GM12878 (cell line): ENCODE data around the gene FRK. TPM values are rescaled to one million over a fixed set of nuclear protein-coding genes. Genes with fewer than 3 reads are reported as not detected.

Experiments
- BMI1 ChIP-seq: fragments of 450-650 bp; IDR thresholded peaks from 2 replicates; pipeline ENCODE4 v1.6.1; 2016; ENCODE audit warnings: mild to moderate bottlenecking, moderate library complexity, borderline replicate concordance
- DPF2 ChIP-seq: fragments of 450-650 bp; IDR thresholded peaks from 2 replicates; pipeline ENCODE4 v1.6.1; 2017; ENCODE audit warnings: mild to moderate bottlenecking
- FOS ChIP-seq: IDR thresholded peaks from 3 replicates; pipeline ENCODE4 v1.6.1; 2011; ENCODE audit warnings: borderline replicate concordance; ENCODE audit not compliant: insufficient read length; ENCODE audit errors: extremely low read depth
- GATAD2B ChIP-seq: fragments of 450-650 bp; conservative IDR thresholded peaks from 2 replicates; pipeline ENCODE4 v1.6.1; 2017; ENCODE audit warnings: low read depth, mild to moderate bottlenecking, moderate library complexity
- IKZF2 ChIP-seq, 2 experiments: fragments of 450-650 bp; IDR thresholded peaks; 2 replicates each; pipeline ENCODE4 v1.6.1; 2017; ENCODE audit warnings: mild to moderate bottlenecking in 2 of 2, moderate library complexity in 2 of 2
- NBN ChIP-seq: fragments of 450-650 bp; IDR thresholded peaks from 2 replicates; pipeline ENCODE4 v1.6.1; 2016
- NFYA ChIP-seq: IDR thresholded peaks from 2 replicates; pipeline ENCODE4 v1.6.1; 2011; ENCODE audit warnings: low read depth, mild to moderate bottlenecking, low read length, improper control_type of control experiment, borderline replicate concordance
- NR2C2 ChIP-seq: IDR thresholded peaks from 2 replicates; pipeline ENCODE4 v1.6.1; 2011; ENCODE audit warnings: borderline replicate concordance, low read depth; ENCODE audit not compliant: control insufficient read depth, insufficient read length
- NRF1 ChIP-seq: conservative IDR thresholded peaks from 2 replicates; pipeline ENCODE4 v1.6.1; 2011; ENCODE audit warnings: mild to moderate bottlenecking, low read depth, low read length, improper control_type of control experiment
- POLR2AphosphoS2 ChIP-seq: IDR thresholded peaks from 2 replicates; pipeline ENCODE4 v1.6.1; 2011; ENCODE audit warnings: low read depth, mild to moderate bottlenecking, low read length, improper control_type of control experiment, moderate library complexity
- POLR2AphosphoS5 ChIP-seq: IDR thresholded peaks from 2 replicates; pipeline ENCODE4 v1.6.1; 2011; ENCODE audit warnings: mild to moderate bottlenecking, low read length, inconsistent platforms
- RAD21 ChIP-seq: IDR thresholded peaks from 2 replicates; pipeline ENCODE4 v1.6.1; 2011; ENCODE audit warnings: mild to moderate bottlenecking, low read depth, low read length, moderate library complexity; ENCODE audit not compliant: insufficient read depth
- RCOR1 ChIP-seq: conservative IDR thresholded peaks from 2 replicates; pipeline ENCODE4 v1.6.1; 2012; ENCODE audit warnings: low read depth, low read length, improper control_type of control experiment
- RFX5 ChIP-seq: IDR thresholded peaks from 2 replicates; pipeline ENCODE4 v1.6.1; 2011; ENCODE audit warnings: low read depth, low read length, improper control_type of control experiment
- SPI1 ChIP-seq: IDR thresholded peaks from 2 replicates; pipeline ENCODE4 v1.6.1; 2011; ENCODE audit warnings: low read depth, mild to moderate bottlenecking, low read length, moderate library complexity, borderline replicate concordance; ENCODE audit not compliant: insufficient read depth
- TARDBP ChIP-seq: IDR thresholded peaks from 2 replicates; pipeline ENCODE4 v1.6.1; 2016; ENCODE audit warnings: borderline replicate concordance
- ZNF274 ChIP-seq: IDR thresholded peaks from one replicate; pipeline ENCODE4 v1.8.0; 2011; ENCODE audit not compliant: insufficient read length, insufficient read depth
- polyA plus RNA-seq, 11 experiments: library from polyadenylated mRNA; depleted of rRNA in 4 of 11; unstranded in 6 of 11; stranded (reverse) in 5 of 11; fragments of >200 nt; fragmentation: Nextera tagmentation in 4 of 11; fragmentation: Illumina TruSeq in 1 of 11; extraction: Ambion mirVana in 4 of 11; extraction: Trizol in 1 of 11; gene quantifications; 1 replicate in 1 of 11; 2 replicates in 10 of 11; pipeline versions ENCODE4 v1.2.1 to v1.2.3, GENCODE V29; 2011 to 2016; ENCODE audit warnings: inconsistent platforms in 2 of 11, missing spikeins in 2 of 11, low read depth in 1 of 11
- total RNA-seq, 4 experiments: library from RNA; depleted of rRNA in 3 of 4; stranded (reverse); fragments of >200 nt in 3 of 4; fragmentation: Illumina TruSeq in 1 of 4; extraction: Trizol in 1 of 4; gene quantifications; 2 replicates each; pipeline versions ENCODE4 v1.2.1 to v1.2.3, GENCODE V29; 2013 to 2021
- TF ChIP-seq, protein P1 (sequence below): IDR thresholded peaks from 2 replicates; pipeline ENCODE4 v1.6.1; 2011; ENCODE audit warnings: borderline replicate concordance, low read depth, mild to moderate bottlenecking, moderate library complexity, low read length; ENCODE audit not compliant: insufficient read depth, poor library complexity, severe bottlenecking
- TF ChIP-seq, protein P2 (sequence below): IDR thresholded peaks from 2 replicates; pipeline ENCODE4 v1.6.1; 2011; ENCODE audit warnings: mild to moderate bottlenecking, low read depth, low read length, moderate library complexity; ENCODE audit not compliant: insufficient replicate concordance
- TF ChIP-seq, protein P3 (sequence below): fragments of 450-650 bp; IDR thresholded peaks from 2 replicates; pipeline ENCODE4 v1.6.1; 2017; ENCODE audit warnings: low read depth, mild to moderate bottlenecking, moderate library complexity
- TF ChIP-seq, protein P4 (sequence below): fragments of 450-650 bp; IDR thresholded peaks from 2 replicates; pipeline ENCODE4 v1.6.1; 2017; ENCODE audit warnings: mild to moderate bottlenecking, moderate library complexity

The FRK gene
- total and polyA plus RNA-seq, 10 of the 15 experiments (the other 5 are each of a cell fraction or from before 2014, with no cell fraction given), result 0.29 to 2.4 (median 1.2) TPM

DNA sequence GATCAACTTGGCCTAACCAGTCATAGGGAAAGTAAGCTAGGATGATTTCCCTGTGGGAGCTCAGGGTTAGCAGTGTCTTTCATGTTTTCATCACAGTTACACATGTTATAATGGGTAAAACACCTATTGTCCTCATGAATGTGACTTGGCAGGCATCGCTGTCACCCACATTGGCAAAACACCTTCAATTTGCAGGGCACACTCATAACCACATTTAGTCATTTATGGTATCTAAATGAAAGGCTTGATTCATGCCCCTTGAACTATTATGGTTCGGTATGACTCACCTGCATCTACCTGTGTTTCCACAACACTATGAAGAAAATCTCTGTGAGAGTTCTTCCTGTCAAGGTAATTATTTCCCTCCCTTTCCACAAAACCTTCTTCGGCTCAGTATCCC, 49.2 kb downstream of the FRK start (continued):
- TF ChIP-seq NR2C2 (no peak), RFX5 (no peak), POLR2AphosphoS2 (no peak), TARDBP (no peak), NFYA (no peak), IKZF2 (IDR thresholded peaks at IDR 0.05) (peak; percentile 88 to 94), NRF1 (no peak), FOS (no peak), DPF2 (peak; percentile 96), RAD21 (no peak), RCOR1 (no peak), BMI1 (peak; percentile 81; the same call in 1 of the 2 replicates), ZNF274 (no peak), SPI1 (no peak), NBN (peak; percentile 69), POLR2AphosphoS5 (no peak), GATAD2B (peak; percentile 85)
- TF ChIP-seq, protein P1, sequence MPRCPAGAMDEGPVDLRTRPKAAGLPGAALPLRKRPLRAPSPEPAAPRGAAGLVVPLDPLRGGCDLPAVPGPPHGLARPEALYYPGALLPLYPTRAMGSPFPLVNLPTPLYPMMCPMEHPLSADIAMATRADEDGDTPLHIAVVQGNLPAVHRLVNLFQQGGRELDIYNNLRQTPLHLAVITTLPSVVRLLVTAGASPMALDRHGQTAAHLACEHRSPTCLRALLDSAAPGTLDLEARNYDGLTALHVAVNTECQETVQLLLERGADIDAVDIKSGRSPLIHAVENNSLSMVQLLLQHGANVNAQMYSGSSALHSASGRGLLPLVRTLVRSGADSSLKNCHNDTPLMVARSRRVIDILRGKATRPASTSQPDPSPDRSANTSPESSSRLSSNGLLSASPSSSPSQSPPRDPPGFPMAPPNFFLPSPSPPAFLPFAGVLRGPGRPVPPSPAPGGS, result peak; percentile 48
- TF ChIP-seq, protein P2, sequence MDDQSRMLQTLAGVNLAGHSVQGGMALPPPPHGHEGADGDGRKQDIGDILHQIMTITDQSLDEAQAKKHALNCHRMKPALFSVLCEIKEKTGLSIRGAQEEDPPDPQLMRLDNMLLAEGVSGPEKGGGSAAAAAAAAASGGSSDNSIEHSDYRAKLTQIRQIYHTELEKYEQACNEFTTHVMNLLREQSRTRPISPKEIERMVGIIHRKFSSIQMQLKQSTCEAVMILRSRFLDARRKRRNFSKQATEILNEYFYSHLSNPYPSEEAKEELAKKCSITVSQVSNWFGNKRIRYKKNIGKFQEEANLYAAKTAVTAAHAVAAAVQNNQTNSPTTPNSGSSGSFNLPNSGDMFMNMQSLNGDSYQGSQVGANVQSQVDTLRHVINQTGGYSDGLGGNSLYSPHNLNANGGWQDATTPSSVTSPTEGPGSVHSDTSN, result no peak
- TF ChIP-seq, protein P3, sequence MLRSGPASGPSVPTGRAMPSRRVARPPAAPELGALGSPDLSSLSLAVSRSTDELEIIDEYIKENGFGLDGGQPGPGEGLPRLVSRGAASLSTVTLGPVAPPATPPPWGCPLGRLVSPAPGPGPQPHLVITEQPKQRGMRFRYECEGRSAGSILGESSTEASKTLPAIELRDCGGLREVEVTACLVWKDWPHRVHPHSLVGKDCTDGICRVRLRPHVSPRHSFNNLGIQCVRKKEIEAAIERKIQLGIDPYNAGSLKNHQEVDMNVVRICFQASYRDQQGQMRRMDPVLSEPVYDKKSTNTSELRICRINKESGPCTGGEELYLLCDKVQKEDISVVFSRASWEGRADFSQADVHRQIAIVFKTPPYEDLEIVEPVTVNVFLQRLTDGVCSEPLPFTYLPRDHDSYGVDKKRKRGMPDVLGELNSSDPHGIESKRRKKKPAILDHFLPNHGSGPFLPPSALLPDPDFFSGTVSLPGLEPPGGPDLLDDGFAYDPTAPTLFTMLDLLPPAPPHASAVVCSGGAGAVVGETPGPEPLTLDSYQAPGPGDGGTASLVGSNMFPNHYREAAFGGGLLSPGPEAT, result peak; percentile 67; the same call in 1 of the 2 replicates
- TF ChIP-seq, protein P4, sequence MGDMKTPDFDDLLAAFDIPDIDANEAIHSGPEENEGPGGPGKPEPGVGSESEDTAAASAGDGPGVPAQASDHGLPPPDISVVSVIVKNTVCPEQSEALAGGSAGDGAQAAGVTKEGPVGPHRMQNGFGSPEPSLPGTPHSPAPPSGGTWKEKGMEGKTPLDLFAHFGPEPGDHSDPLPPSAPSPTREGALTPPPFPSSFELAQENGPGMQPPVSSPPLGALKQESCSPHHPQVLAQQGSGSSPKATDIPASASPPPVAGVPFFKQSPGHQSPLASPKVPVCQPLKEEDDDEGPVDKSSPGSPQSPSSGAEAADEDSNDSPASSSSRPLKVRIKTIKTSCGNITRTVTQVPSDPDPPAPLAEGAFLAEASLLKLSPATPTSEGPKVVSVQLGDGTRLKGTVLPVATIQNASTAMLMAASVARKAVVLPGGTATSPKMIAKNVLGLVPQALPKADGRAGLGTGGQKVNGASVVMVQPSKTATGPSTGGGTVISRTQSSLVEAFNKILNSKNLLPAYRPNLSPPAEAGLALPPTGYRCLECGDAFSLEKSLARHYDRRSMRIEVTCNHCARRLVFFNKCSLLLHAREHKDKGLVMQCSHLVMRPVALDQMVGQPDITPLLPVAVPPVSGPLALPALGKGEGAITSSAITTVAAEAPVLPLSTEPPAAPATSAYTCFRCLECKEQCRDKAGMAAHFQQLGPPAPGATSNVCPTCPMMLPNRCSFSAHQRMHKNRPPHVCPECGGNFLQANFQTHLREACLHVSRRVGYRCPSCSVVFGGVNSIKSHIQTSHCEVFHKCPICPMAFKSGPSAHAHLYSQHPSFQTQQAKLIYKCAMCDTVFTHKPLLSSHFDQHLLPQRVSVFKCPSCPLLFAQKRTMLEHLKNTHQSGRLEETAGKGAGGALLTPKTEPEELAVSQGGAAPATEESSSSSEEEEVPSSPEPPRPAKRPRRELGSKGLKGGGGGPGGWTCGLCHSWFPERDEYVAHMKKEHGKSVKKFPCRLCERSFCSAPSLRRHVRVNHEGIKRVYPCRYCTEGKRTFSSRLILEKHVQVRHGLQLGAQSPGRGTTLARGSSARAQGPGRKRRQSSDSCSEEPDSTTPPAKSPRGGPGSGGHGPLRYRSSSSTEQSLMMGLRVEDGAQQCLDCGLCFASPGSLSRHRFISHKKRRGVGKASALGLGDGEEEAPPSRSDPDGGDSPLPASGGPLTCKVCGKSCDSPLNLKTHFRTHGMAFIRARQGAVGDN, result no peak
